Measurements from ENCODE around the gene LAD1. TPM values are rescaled to one million over a fixed set of nuclear protein-coding genes. Genes with fewer than 3 reads are reported as not detected.

The LAD1 gene
- total and polyA plus RNA-seq, 2 of the 13 experiments (the other 11 are each of a cell fraction or from before 2014, with no cell fraction given) = 10.8 to 65.6 TPM

DNA sequence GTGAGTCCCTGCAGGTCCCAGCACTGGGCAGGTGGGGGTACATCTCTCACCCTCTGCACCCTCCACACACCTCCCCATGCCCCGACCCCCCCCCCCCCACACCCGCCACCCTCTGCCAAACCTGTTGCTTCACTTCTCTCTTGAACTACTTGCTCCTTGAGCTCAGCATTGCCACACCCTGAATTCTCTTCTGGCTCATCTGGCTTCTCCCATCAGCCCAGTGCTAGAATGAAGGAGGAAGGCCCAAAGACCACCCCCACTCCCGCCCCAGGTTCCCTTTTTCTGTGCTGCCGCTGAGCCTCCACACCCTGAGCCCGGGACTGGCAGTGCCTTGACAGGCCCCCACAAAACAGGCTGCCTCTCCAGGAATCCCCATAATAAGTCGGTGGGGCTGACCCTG lies 28.8 kb upstream of the LAD1 start:
- ChIA-PET CTCF (ENCODE audit: low intra/inter-chr PET ratio, low total read pairs) (no interaction called here), POLR2A (no interaction called here)
- BruUV-seq (replicated peaks) = no TSS peak
- H3K27ac ChIP-seq (ENCODE audit: extremely low read length, insufficient read depth, low read length) = no peak overlapping the region
- H4K20me1 ChIP-seq (ENCODE audit: insufficient read depth, low read length) = no peaks in the 10 kb centered on the region
- no peaks in the 10 kb centered on the region for H3K79me2 ChIP-seq (ENCODE audit: insufficient read depth, low read length)
- no peaks in the 10 kb centered on the region for H3K9me3 ChIP-seq (ENCODE audit: low read length)
- H3K27me3 ChIP-seq (ENCODE audit: control insufficient read depth in 1 of 2, insufficient read depth in 2 of 2, low read length in 2 of 2) = peaks cover 8 to 53% of the 10 kb centered on the region in 2 experiments; a peak in 4 of 5 replicates
- no peak overlapping the region for H2AFZ ChIP-seq (ENCODE audit: low read length)
- intact Hi-C loops (cut with micrococcal nuclease; ENCODE audit: unreplicated experiment) (no loop called here), in situ Hi-C loops (cut with HindIII; ENCODE audit: extremely low pct_ligation_motif_present, low pct_unique_long_range_greater_than_20kb) (no loop called here)
- TF ChIP-seq TFAP4 (IDR thresholded peaks at IDR 0.05; ENCODE audit: borderline replicate concordance, low read depth) = no peak
- no peak for TF ChIP-seq PLRG1 (conservative IDR thresholded peaks at IDR 0.05)
- no peak for TF ChIP-seq AHR (CRISPR knock-in tag; IDR thresholded peaks at IDR 0.05)
- no peak for TF ChIP-seq MNT (IDR thresholded peaks at IDR 0.05)
- TF ChIP-seq ZNF333 (CRISPR knock-in tag; IDR thresholded peaks at IDR 0.05; ENCODE audit: borderline replicate concordance) = no peak
- TF ChIP-seq ZNF143 (CRISPR knock-in tag; IDR thresholded peaks at IDR 0.05) = no peak
- TF ChIP-seq PATZ1 (CRISPR knock-in tag; IDR thresholded peaks at IDR 0.05) = no peak
- no peak for TF ChIP-seq FOSL2 (CRISPR knock-in tag; IDR thresholded peaks at IDR 0.05)
- no peak for TF ChIP-seq NR0B2 (CRISPR knock-in tag; IDR thresholded peaks at IDR 0.05)
- no peak for TF ChIP-seq NFE2L2 (IDR thresholded peaks at IDR 0.05; ENCODE audit: low read length)
- no peak for TF ChIP-seq NCOR1 (IDR thresholded peaks at IDR 0.05; ENCODE audit: borderline replicate concordance, low read length)
- H3K4me1 ChIP-seq (ENCODE audit: insufficient read depth, low read length) = no peaks in the 10 kb centered on the region
- FAIRE-seq (no peak), ATAC-seq (no peak), DNase-seq (ENCODE audit: low spot score) (no peak)
- H3K36me3 ChIP-seq (replicated peaks in 1 of 2; ENCODE audit: control insufficient read depth in 1 of 2, insufficient read depth in 2 of 2, low read length in 2 of 2) = no peaks in the 10 kb centered on the region
- H3K4me2 ChIP-seq (ENCODE audit: low read depth, low read length) = no peak overlapping the region
- no peak overlapping the region for H3K4me3 ChIP-seq (replicated peaks in 1 of 3; ENCODE audit: insufficient read depth in 1 of 3, low read depth in 2 of 3, low read length in 3 of 3)
- H3K9ac ChIP-seq (ENCODE audit: insufficient read depth, low read depth, low read length) = no peak overlapping the region
- 19% methylated on average over 5 of the region's 6 CpGs for WGBS (ENCODE audit: low lambda C conversion rate)

Measured in HepG2 (cell line).